Testis (tissue), 5 donors: Measurements from ENCODE around the gene SPON1. TPM values are rescaled to one million over a fixed set of nuclear protein-coding genes. Genes with fewer than 3 reads are reported as not detected.

Experiments
- DNase-seq: peaks from one replicate; pipeline ENCODE4 v3.0.0-alpha.2; 2019
- H3K27ac ChIP-seq, 2 donors: fragments of 200-600 bp; sonication (generic); one replicate each; pipeline ENCODE4 v1.5.1; 2019
- H3K27me3 ChIP-seq: fragments of 200-600 bp; sonication (generic); one replicate; pipeline ENCODE4 v1.5.1; 2019
- H3K36me3 ChIP-seq: fragments of 200-600 bp; sonication (generic); one replicate; pipeline ENCODE4 v1.5.1; 2017; ENCODE audit warnings: low read depth; ENCODE audit errors: missing control alignments
- H3K4me1 ChIP-seq: fragments of 200-600 bp; sonication (generic); one replicate; pipeline ENCODE4 v1.5.1; 2019
- H3K4me3 ChIP-seq, 2 donors: fragments of 200-600 bp; sonication (generic); one replicate each; pipeline ENCODE4 v1.5.1; 2017 to 2019
- H3K9me3 ChIP-seq: fragments of 200-600 bp; sonication (generic); one replicate; pipeline ENCODE4 v1.5.1; 2017
- POLR2A ChIP-seq: fragments of 450-650 bp; IDR thresholded peaks from one replicate; pipeline ENCODE4 v1.6.1; 2017; ENCODE audit warnings: antibody characterized with exemption, mild to moderate bottlenecking, moderate library complexity
- WGBS, 2 donors: methylation state at CpG; one replicate each; pipeline ENCODE4 v1.1.5; 2018; 5-methylcytosine and 5-hydroxymethylcytosine counted together
- intact Hi-C: fragments of 100-400 bp; cut with DNase I; formaldehyde crosslinking; loops from one replicate; pipeline ENCODE4 v1.15.1; 2023; ENCODE audit warnings: low total_unique reads
- long read RNA-seq, 2 donors: transcript quantifications; one replicate each; lab custom pipeline, GENCODE V29; 2026
- polyA plus RNA-seq: library from polyadenylated mRNA; stranded (reverse); fragments of 350-450 nt; fragmentation: Illumina TruSeq; extraction: RNeasy Lipid Tissue Mini Kit (QIAGEN cat#74804); gene quantifications from one replicate; pipeline ENCODE4 v1.2.3, GENCODE V29; 2014; ENCODE audit warnings: low read depth, low replicate concordance; ENCODE audit not compliant: insufficient read depth
- total RNA-seq, 2 donors: library from RNA; depleted of rRNA; stranded (reverse); fragments of >200 nt; gene quantifications; one replicate each; pipeline ENCODE4 v1.2.3, GENCODE V29; 2016
- TF ChIP-seq, protein P1 (sequence below), 3 experiments: fragments of 450-650 bp in 2 of 3; fragments of 200-600 bp in 1 of 3; sonication (generic) in 1 of 3; IDR thresholded peaks; one replicate each; pipeline ENCODE4 v1.5.1; 2016 to 2019; ENCODE audit warnings: antibody characterized with exemption in 3 of 3, mild to moderate bottlenecking in 2 of 3, moderate library complexity in 1 of 3

The SPON1 gene
- 1 to 10 TPM; 6.9 to 7.6 TPM for total RNA-seq
- 11.9 TPM for polyA plus RNA-seq
- long read RNA-seq, donor 1, full-length matches to known transcripts: 4 of 4 reads
- long read RNA-seq, donor 1, partial matches to known transcripts: 0 of 4 reads
- long read RNA-seq, donor 1, other reads (novel, unspliced or antisense): 0 of 4 reads
- long read RNA-seq, donor 2, full-length matches to known transcripts: 1 of 1 reads
- long read RNA-seq, donor 2, partial matches to known transcripts: 0 of 1 reads
- long read RNA-seq, donor 2, other reads (novel, unspliced or antisense): 0 of 1 reads

DNA sequence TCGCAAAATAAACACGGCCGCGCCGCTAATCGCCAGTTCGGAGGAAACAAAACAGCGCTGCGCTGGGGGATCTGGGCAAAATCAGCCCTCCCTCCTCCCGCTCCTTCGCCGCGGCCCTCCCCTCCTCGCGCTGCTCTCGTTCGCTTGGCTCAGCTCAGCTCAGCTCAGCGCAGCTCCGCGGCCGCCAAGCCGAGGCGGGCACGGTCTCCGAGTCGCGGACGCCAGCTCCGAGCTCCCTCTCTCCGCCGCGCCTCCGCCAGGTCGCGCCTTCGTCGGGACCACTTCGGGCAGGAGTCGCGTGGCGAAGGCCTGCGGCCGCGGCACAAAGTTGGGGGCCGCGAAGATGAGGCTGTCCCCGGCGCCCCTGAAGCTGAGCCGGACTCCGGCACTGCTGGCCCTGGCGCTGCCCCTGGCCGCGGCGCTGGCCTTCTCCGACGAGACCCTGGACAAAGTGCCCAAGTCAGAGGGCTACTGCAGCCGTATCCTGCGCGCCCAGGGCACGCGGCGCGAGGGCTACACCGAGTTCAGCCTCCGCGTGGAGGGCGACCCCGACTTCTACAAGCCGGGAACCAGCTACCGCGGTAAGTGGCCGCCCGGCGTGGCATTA is at the start of gene SPON1:
TSS of gene SPON1 (plus strand) at position 162 of the 607 bp plus-strand sequence. CDS start at position 344, 182 bp downstream.
- peaks cover 5% of the 10 kb centered on the region for H3K4me1 ChIP-seq
- no peaks in the 10 kb centered on the region for H3K36me3 ChIP-seq
- H3K27ac ChIP-seq: peak within 1 kb of the TSS in 1 of 2 donors; percentile 55
- 1% methylated on average over 21 to 42 of the region's 74 CpGs for WGBS, 2 donors
- peak; percentile 28 for DNase-seq
- no peaks in the 10 kb centered on the region for H3K27me3 ChIP-seq
- intact Hi-C loops: loop anchor here (10.0 kb wide), 1 partner anchor 182 kb away; no protein-coding TSS in a partner anchor
- TF ChIP-seq POLR2A: no peak
- TF ChIP-seq, protein P1, sequence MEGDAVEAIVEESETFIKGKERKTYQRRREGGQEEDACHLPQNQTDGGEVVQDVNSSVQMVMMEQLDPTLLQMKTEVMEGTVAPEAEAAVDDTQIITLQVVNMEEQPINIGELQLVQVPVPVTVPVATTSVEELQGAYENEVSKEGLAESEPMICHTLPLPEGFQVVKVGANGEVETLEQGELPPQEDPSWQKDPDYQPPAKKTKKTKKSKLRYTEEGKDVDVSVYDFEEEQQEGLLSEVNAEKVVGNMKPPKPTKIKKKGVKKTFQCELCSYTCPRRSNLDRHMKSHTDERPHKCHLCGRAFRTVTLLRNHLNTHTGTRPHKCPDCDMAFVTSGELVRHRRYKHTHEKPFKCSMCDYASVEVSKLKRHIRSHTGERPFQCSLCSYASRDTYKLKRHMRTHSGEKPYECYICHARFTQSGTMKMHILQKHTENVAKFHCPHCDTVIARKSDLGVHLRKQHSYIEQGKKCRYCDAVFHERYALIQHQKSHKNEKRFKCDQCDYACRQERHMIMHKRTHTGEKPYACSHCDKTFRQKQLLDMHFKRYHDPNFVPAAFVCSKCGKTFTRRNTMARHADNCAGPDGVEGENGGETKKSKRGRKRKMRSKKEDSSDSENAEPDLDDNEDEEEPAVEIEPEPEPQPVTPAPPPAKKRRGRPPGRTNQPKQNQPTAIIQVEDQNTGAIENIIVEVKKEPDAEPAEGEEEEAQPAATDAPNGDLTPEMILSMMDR (IDR thresholded peaks at IDR 0.05): no peak
- H3K9me3 ChIP-seq: no peaks in the 10 kb centered on the region
- H3K4me3 ChIP-seq: peak within 1 kb of the TSS; percentile 45 to 51

DNA sequence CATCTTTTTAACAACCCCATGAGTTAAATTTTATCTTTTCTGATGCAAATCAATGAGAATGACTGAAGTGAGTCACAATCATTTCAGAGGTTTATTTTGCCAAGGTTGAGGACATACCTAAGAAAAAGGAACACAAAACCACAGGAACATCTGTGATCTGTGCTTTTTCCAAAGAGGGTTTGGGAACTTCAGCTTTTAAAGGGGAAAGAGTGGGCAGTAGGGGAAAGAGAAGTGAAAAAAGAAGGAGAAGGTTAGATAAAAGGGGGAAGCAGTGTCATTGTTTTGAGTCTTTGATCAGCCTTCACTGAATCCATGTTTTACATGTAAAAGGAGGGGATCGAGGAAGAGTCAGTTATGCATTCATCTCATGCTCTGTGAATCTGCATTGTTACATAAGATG is 45.3 kb upstream of the SPON1 start:
- no peak for TF ChIP-seq POLR2A
- TF ChIP-seq, protein P1 (IDR thresholded peaks at IDR 0.05): no peak
- intact Hi-C loops: no loop called here
- Histone ChIP-seq H3K27me3 (no peaks in the 10 kb centered on the region), H3K27ac (no peak overlapping the region), H3K36me3 (no peaks in the 10 kb centered on the region), H3K9me3 (no peaks in the 10 kb centered on the region), H3K4me1 (no peaks in the 10 kb centered on the region), H3K4me3 (no peak overlapping the region)
- no peak for DNase-seq
- 62 to 65% methylated on average over 1 of the region's 1 CpG for WGBS, 2 donors

- Histone ChIP-seq H3K4me3 (no peak overlapping the region), H3K4me1 (no peaks in the 10 kb centered on the region), H3K27me3 (no peaks in the 10 kb centered on the region), H3K9me3 (no peaks in the 10 kb centered on the region), H3K27ac (no peak overlapping the region), H3K36me3 (no peaks in the 10 kb centered on the region)
- WGBS, 2 donors: 73 to 74% methylated on average over 2 of the region's 2 CpGs
- DNase-seq: no peak
- no peak for TF ChIP-seq POLR2A
- TF ChIP-seq, protein P1 (IDR thresholded peaks at IDR 0.05): no peak
- intact Hi-C loops: no loop called here
These were observed 44.6 kb upstream of the SPON1 start for GRCh38 chr11:13917904-13918303.

DNA sequence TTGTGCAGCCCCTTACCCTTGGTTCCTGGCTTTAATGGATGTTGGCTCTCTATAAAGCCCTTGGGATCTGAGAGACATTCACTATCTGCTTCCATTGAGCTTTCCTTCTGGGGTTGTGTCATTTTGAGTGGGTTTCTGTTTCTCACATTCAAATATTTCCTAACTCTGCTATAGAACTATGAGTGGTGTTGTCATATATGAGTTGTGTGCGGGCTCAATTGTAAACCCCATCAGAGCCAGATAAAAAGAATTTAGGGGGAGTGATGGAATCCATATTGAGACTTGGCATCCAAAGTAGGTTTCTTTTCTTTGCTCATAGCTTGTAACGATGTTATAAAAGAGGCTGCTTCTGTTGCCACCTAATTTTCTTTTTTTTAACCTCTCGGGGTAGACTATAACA is 41.8 kb upstream of the SPON1 start:
- Histone ChIP-seq H3K9me3 (no peaks in the 10 kb centered on the region), H3K4me3 (no peak overlapping the region), H3K4me1 (no peaks in the 10 kb centered on the region), H3K27me3 (no peaks in the 10 kb centered on the region), H3K27ac (no peak overlapping the region), H3K36me3 (no peaks in the 10 kb centered on the region)
- WGBS, 2 donors: 57 to 74% methylated on average over 3 of the region's 3 CpGs
- no peak for DNase-seq
- intact Hi-C loops: no loop called here
- no peak for TF ChIP-seq POLR2A
- TF ChIP-seq, protein P1 (IDR thresholded peaks at IDR 0.05): no peak
